Activated T-cell treated with anti-CD3 and anti-CD28 coated beads, Interleukin-2, amount 50 U/mL, for 4 hours (primary cell): Measurements from ENCODE around the gene NKX6-2. TPM values are rescaled to one million over a fixed set of nuclear protein-coding genes. Genes with fewer than 3 reads are reported as not detected.
A peak's percentile ranks its signal among the peaks of the same experiment; 100 is the strongest.
"Not testable (repeated sequence)": the region's sequence is repeated elsewhere in the genome, so short reads cannot be mapped to it uniquely, and the experiment has no call there.

Source experiments
- ATAC-seq, 2 donors: fragments of 200-7000 bp; cut with Tn5 transposase; one replicate each; pipeline ENCODE4 v1.10.0; 2021
- DNase-seq: peaks from one replicate; pipeline ENCODE4 v3.0.0-alpha.2; 2020
- H3K27me3 Mint-ChIP-seq: one replicate; pipeline ENCODE4 v1.8.0; 2021; ENCODE audit warnings: low read depth, mixed read lengths
- H3K36me3 Mint-ChIP-seq: one replicate; pipeline ENCODE4 v1.8.0; 2022; ENCODE audit warnings: mixed read lengths; ENCODE audit not compliant: insufficient read depth
- H3K4me1 Mint-ChIP-seq: one replicate; pipeline ENCODE4 v1.8.0; 2021; ENCODE audit warnings: low read depth, mixed read lengths
- H3K4me3 Mint-ChIP-seq: one replicate; pipeline ENCODE4 v1.8.0; 2021; ENCODE audit warnings: mild to moderate bottlenecking, moderate library complexity, mixed read lengths
- H3K9me3 Mint-ChIP-seq: one replicate; pipeline ENCODE4 v1.8.0; 2021; ENCODE audit warnings: mixed read lengths
- total RNA-seq, 3 donors: library from RNA; stranded (reverse); gene quantifications; one replicate each; pipeline ENCODE4 v1.2.1, GENCODE V29; 2021

The NKX6-2 gene
- total RNA-seq, 3 donors from 2014 or later: not detected

DNA sequence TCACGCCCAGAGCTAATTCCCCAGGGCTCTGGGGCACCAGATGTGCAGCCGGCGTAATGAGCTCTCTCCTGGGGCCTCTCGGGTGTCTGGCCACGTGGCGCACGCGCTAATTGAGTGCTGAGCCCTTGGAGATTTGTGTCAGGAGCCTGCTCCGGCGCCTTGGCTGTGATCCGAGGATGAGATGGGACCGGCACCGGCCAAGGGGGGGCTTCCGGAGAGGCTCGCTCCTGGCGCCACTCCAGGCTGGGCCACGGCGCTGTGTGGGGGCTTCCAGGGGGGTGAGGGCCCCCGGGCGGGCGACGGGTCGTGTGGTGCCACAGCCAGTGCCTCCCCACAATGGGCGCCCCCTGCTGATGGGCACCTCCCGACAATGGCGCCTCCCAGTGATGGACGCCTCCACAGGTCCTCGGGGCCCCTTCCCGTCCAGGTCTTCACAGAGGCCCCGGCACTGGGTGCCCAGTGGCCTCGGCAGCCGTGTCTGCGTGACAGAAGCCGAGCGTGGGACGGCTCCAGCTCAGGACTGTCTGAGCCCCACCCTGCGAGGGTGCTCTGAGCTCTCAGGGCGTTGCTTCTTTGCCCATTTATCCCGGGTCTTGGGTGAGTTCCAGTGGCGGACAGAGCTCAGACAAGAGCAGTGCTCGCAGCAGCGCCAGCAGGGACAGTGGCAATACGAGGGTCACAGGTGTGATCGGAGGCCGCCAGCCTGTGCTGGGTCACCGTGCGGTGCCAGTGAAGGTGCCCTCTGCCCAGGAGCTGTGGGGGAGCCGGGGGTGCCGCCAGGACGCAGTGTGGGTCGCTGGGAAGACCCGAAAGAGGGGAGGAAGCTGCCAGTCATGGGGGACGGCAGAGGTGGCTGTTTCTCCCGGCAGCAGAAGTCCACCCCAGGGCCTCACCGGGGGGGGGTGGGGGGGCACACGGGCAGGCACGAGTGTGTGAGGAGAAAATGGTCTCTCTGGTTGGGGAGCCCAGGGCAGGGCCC lies 8.2 kb upstream of the NKX6-2 start:
- no peak overlapping the region for H3K4me3 Mint-ChIP-seq
- H3K4me1 Mint-ChIP-seq: no peaks in the 10 kb centered on the region
- no peak for DNase-seq

GRCh38 chr10:132793213-132793612 lies 7.3 kb upstream of the NKX6-2 start:
- Mint-ChIP-seq H3K4me3 (no peak overlapping the region), H3K27me3 (peaks cover 13% of the 10 kb centered on the region), H3K36me3 (no peaks in the 10 kb centered on the region), H3K9me3 (no peaks in the 10 kb centered on the region), H3K4me1 (no peaks in the 10 kb centered on the region)
- ATAC-seq (no peak), DNase-seq (no peak)

More for the DNA sequence above, 8.2 kb upstream of the NKX6-2 start:
- Mint-ChIP-seq H3K9me3 (no peaks in the 10 kb centered on the region), H3K27me3 (peaks cover 10% of the 10 kb centered on the region), H3K36me3 (no peaks in the 10 kb centered on the region)
- no peak for ATAC-seq

GRCh38 chr10:132792796-132793195 lies 6.8 kb upstream of the NKX6-2 start:
- ATAC-seq (no peak), DNase-seq (no peak)
- H3K4me1 Mint-ChIP-seq: no peaks in the 10 kb centered on the region
- H3K9me3 Mint-ChIP-seq: no peaks in the 10 kb centered on the region
- H3K27me3 Mint-ChIP-seq: peaks cover 13% of the 10 kb centered on the region
- H3K4me3 Mint-ChIP-seq: no peak overlapping the region
- no peaks in the 10 kb centered on the region for H3K36me3 Mint-ChIP-seq

- peaks cover 13% of the 10 kb centered on the region for H3K27me3 Mint-ChIP-seq
- not testable (repeated sequence) for H3K4me1 Mint-ChIP-seq, DNase-seq, ATAC-seq, H3K9me3 Mint-ChIP-seq, H3K4me3 Mint-ChIP-seq, H3K36me3 Mint-ChIP-seq
These were observed 6.2 kb upstream of the NKX6-2 start for GRCh38 chr10:132792099-132792498.

GRCh38 chr10:132790934-132791829 lies 5.2 kb upstream of the NKX6-2 start:
- no peak overlapping the region for H3K4me3 Mint-ChIP-seq
- DNase-seq (no peak), ATAC-seq (no peak)
- no peaks in the 10 kb centered on the region for H3K36me3 Mint-ChIP-seq
- H3K9me3 Mint-ChIP-seq: no peaks in the 10 kb centered on the region
- no peaks in the 10 kb centered on the region for H3K4me1 Mint-ChIP-seq
- peaks cover 13% of the 10 kb centered on the region for H3K27me3 Mint-ChIP-seq

DNA sequence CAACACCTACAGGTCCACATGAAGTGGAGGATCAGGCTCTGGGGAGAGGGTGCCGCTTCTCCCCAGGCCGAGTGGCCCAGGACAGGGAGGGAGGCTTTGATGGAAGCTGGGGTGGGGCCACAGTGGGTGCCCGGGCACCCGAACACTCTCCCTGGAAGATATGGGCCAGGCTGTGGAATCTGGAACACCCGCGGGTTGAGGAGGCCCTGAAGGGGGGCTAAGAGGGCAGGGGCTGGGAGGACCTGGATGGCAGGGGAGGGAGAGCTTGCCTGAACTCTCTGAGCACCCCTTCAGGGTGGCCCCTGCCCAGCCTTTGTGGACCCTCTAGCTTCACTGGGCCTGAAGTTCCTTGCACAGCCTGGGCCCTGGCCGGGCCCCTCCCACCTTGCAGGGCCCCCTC lies 4.5 kb upstream of the NKX6-2 start:
- ATAC-seq: no peak

DNA sequence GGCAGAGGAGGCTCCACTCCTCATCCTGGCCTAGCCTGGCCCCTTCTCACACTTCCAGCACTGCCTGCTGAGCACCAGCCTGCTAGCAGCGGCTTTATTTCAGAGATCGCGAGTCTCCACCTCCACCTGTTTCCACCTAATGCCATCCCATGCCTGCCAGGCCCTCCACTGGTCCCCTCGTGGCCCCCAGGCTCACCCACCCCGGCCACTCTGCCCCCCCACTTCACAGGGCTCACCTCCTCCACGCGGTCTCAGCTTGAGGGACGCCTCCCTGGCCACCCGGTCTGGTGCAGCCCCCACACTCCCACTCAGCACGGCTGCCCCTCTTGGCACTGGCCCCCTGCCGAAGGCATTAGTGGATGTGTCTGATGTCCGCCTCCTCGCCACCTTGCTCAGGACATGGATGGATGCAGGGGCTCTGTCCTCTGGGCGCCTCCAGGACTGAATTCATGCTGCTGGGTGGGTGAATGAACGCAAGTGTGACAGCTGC lies 3.8 kb upstream of the NKX6-2 start:
- Mint-ChIP-seq H3K27me3 (peaks cover 13% of the 10 kb centered on the region), H3K9me3 (no peaks in the 10 kb centered on the region), H3K4me1 (no peaks in the 10 kb centered on the region), H3K36me3 (no peaks in the 10 kb centered on the region), H3K4me3 (no peak overlapping the region)
- ATAC-seq (no peak), DNase-seq (no peak)

More for the DNA sequence above, 4.5 kb upstream of the NKX6-2 start:
- Mint-ChIP-seq H3K4me3 (no peak overlapping the region), H3K9me3 (no peaks in the 10 kb centered on the region), H3K4me1 (no peaks in the 10 kb centered on the region), H3K36me3 (no peaks in the 10 kb centered on the region), H3K27me3 (peaks cover 13% of the 10 kb centered on the region)
- DNase-seq: no peak

GRCh38 chr10:132788831-132789219 lies 2.9 kb upstream of the NKX6-2 start:
- no peaks in the 10 kb centered on the region for H3K36me3 Mint-ChIP-seq
- no peak overlapping the region for H3K4me3 Mint-ChIP-seq
- ATAC-seq (no peak), DNase-seq (no peak)
- no peaks in the 10 kb centered on the region for H3K4me1 Mint-ChIP-seq
- H3K9me3 Mint-ChIP-seq: no peaks in the 10 kb centered on the region
- H3K27me3 Mint-ChIP-seq: peaks cover 16% of the 10 kb centered on the region

GRCh38 chr10:132788180-132788830 lies 2.4 kb upstream of the NKX6-2 start:
- no peak overlapping the region for H3K4me3 Mint-ChIP-seq
- peaks cover 1% of the 10 kb centered on the region for H3K36me3 Mint-ChIP-seq
- H3K27me3 Mint-ChIP-seq: peaks cover 21% of the 10 kb centered on the region
- DNase-seq (no peak), ATAC-seq (no peak)
- H3K4me1 Mint-ChIP-seq: peaks cover 2% of the 10 kb centered on the region
- H3K9me3 Mint-ChIP-seq: no peaks in the 10 kb centered on the region

- Mint-ChIP-seq H3K36me3 (peaks cover 8% of the 10 kb centered on the region), H3K27me3 (peaks cover 25% of the 10 kb centered on the region), H3K4me1 (peaks cover 2% of the 10 kb centered on the region), H3K4me3 (no peak overlapping the region), H3K9me3 (no peaks in the 10 kb centered on the region)
- ATAC-seq (peak in 1 of 2 donors; percentile 31), DNase-seq (no peak)
These were observed 1.7 kb upstream of the NKX6-2 start for GRCh38 chr10:132787495-132788179.

- no peak overlapping the region for H3K4me3 Mint-ChIP-seq
- no peak for ATAC-seq
- H3K9me3 Mint-ChIP-seq: no peaks in the 10 kb centered on the region
- peaks cover 25% of the 10 kb centered on the region for H3K27me3 Mint-ChIP-seq
- DNase-seq: no peak
- peaks cover 8% of the 10 kb centered on the region for H3K36me3 Mint-ChIP-seq
- peaks cover 2% of the 10 kb centered on the region for H3K4me1 Mint-ChIP-seq
These were observed 1.0 kb upstream of the NKX6-2 start for GRCh38 chr10:132786884-132787494.

DNA sequence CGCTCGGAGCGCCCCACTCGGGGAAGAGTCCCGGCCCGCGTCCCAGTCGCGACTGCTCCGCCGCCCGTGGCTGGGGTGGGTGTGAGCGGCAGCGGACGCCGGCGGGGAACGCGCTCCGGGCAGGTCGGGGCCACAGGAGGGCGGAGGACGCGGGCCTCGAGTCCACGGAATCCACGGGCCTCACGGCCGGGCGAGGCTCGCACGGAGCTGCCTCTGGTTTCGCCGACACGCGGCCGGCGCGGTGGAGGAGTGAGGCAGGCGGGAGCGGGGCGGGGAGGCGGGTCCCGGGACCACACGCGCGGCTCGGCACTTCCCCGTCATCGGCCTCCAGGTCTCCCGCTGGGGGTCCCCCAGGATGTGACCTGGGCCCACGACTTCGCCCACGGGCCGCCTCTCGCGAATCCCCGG lies 533 bp upstream of the NKX6-2 start:
- peaks cover 13% of the 10 kb centered on the region for H3K36me3 Mint-ChIP-seq

More for the DNA sequence above, 533 bp upstream of the NKX6-2 start:
- H3K4me3 Mint-ChIP-seq: no peak overlapping the region
- DNase-seq: no peak
- H3K9me3 Mint-ChIP-seq: no peaks in the 10 kb centered on the region
- ATAC-seq: no peak
- H3K27me3 Mint-ChIP-seq: peaks cover 25% of the 10 kb centered on the region
- peaks cover 2% of the 10 kb centered on the region for H3K4me1 Mint-ChIP-seq
